ENCODE data around the gene HPCAL1. TPM values are rescaled to one million over a fixed set of nuclear protein-coding genes. Genes with fewer than 3 reads are reported as not detected.

HPCAL1 gene
- total RNA-seq, 4 donors from 2014 or later, result 29.0 to 56.7 (median 34.5) TPM

- no peak for DNase-seq (ENCODE audit: low spot score in 2 of 2)
- Histone ChIP-seq H3K27me3 (no peaks in the 10 kb centered on the region), H3K27ac (no peak overlapping the region)
Observed at GRCh38 chr2:10360850-10361588, 58.3 kb downstream of the HPCAL1 start.

GRCh38 chr2:10362096-10362897 is 59.6 kb downstream of the HPCAL1 start:
- Histone ChIP-seq H3K9me3 (no peaks in the 10 kb centered on the region), H3K27ac (no peak overlapping the region), H3K4me1 (peaks cover 0 to 7% (median 0%) of the 10 kb centered on the region in 4 donors), H3K4me3 (no peak overlapping the region), H3K27me3 (no peaks in the 10 kb centered on the region), H3K36me3 (peaks cover 0 to 11% (median 0%) of the 10 kb centered on the region in 3 donors)
- DNase-seq (ENCODE audit: low spot score in 2 of 2), result no peak
- TF ChIP-seq POLR2A (IDR thresholded peaks at IDR 0.05), result no peak
- TF ChIP-seq, protein P1, sequence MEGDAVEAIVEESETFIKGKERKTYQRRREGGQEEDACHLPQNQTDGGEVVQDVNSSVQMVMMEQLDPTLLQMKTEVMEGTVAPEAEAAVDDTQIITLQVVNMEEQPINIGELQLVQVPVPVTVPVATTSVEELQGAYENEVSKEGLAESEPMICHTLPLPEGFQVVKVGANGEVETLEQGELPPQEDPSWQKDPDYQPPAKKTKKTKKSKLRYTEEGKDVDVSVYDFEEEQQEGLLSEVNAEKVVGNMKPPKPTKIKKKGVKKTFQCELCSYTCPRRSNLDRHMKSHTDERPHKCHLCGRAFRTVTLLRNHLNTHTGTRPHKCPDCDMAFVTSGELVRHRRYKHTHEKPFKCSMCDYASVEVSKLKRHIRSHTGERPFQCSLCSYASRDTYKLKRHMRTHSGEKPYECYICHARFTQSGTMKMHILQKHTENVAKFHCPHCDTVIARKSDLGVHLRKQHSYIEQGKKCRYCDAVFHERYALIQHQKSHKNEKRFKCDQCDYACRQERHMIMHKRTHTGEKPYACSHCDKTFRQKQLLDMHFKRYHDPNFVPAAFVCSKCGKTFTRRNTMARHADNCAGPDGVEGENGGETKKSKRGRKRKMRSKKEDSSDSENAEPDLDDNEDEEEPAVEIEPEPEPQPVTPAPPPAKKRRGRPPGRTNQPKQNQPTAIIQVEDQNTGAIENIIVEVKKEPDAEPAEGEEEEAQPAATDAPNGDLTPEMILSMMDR (IDR thresholded peaks at IDR 0.05), result no peak
- no peak for TF ChIP-seq EP300 (IDR thresholded peaks at IDR 0.05)
- WGBS, 2 donors, result 80 to 88% methylated on average over 14 of the region's 14 CpGs

More at GRCh38 chr2:10360850-10361588, 58.3 kb downstream of the HPCAL1 start:
- no peak for TF ChIP-seq EP300 (IDR thresholded peaks at IDR 0.05)
- TF ChIP-seq, protein P1 (IDR thresholded peaks at IDR 0.05), result no peak
- no peak for TF ChIP-seq POLR2A (IDR thresholded peaks at IDR 0.05)
- peaks cover 0 to 7% (median 0%) of the 10 kb centered on the region in 4 donors for H3K4me1 ChIP-seq
- peaks cover 0 to 11% (median 0%) of the 10 kb centered on the region in 3 donors for H3K36me3 ChIP-seq
- no peak overlapping the region for H3K4me3 ChIP-seq
- H3K9me3 ChIP-seq, result no peaks in the 10 kb centered on the region
- WGBS, 2 donors, result 39 to 42% methylated on average over 16 of the region's 16 CpGs

GRCh38 chr2:10362898-10363454 is 60.3 kb downstream of the HPCAL1 start:
- no peaks in the 10 kb centered on the region for H3K27me3 ChIP-seq
- no peak overlapping the region for H3K4me3 ChIP-seq
- no peak for DNase-seq (ENCODE audit: low spot score in 2 of 2)
- TF ChIP-seq POLR2A (IDR thresholded peaks at IDR 0.05), result no peak
- TF ChIP-seq EP300 (IDR thresholded peaks at IDR 0.05), result no peak
- peaks cover 0 to 11% (median 0%) of the 10 kb centered on the region in 3 donors for H3K36me3 ChIP-seq
- H3K9me3 ChIP-seq, result no peaks in the 10 kb centered on the region
- no peak overlapping the region for H3K27ac ChIP-seq
- H3K4me1 ChIP-seq, result peaks cover 0 to 7% (median 0%) of the 10 kb centered on the region in 4 donors
- 78 to 89% methylated on average over 8 of the region's 8 CpGs for WGBS, 2 donors

DNA sequence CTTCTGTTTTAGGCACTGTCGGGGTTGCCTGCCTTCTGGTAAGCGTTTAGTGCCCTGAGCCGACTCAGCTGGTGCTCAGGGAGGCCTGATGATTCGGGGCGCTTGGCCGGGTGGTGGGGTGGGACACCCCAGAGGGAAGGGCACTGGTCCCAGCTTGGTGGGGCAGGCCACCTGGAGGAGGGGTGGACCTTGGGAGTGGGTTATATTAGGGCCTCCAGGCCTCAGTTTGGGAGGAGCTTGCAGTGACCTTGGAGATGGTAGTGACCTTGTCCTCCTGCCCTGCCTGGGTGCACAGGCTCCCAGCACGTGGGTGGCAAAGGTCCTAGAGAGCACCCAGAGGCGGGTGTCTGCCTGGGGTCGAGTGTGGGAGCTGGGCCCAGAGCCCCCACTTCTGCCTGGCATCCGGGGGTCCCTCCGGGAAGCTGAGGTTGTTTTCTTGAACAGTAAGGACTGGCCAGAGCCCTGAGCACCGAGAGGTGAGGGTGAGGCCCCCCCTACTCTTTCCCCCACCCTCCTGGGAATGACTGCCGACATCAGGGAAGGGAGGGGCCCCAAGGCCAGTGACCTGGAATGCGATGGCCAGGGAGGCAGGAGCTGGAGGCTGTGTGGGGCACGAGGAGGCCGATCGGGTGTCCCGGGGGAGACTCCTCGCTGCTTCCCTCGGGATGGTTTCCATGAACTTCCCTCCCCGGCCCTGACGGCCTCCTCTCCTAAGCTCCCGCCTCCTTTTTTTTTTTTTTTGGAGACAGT is 61.3 kb downstream of the HPCAL1 start:
- DNase-seq (ENCODE audit: low spot score in 2 of 2), result no peak
- Histone ChIP-seq H3K27me3 (no peaks in the 10 kb centered on the region), H3K9me3 (no peaks in the 10 kb centered on the region), H3K36me3 (peaks cover 0 to 11% (median 0%) of the 10 kb centered on the region in 3 donors), H3K4me1 (peaks cover 0 to 7% (median 0%) of the 10 kb centered on the region in 4 donors), H3K4me3 (no peak overlapping the region), H3K27ac (no peak overlapping the region)
- no peak for TF ChIP-seq EP300 (IDR thresholded peaks at IDR 0.05)
- TF ChIP-seq POLR2A (IDR thresholded peaks at IDR 0.05), result no peak
- TF ChIP-seq, protein P1 (IDR thresholded peaks at IDR 0.05), result no peak
- 73 to 80% methylated on average over 19 to 23 of the region's 23 CpGs for WGBS, 2 donors

GRCh38 chr2:10365412-10365811 is 62.7 kb downstream of the HPCAL1 start:
- DNase-seq (ENCODE audit: low spot score in 2 of 2), result no peak
- H3K4me3 ChIP-seq, result no peak overlapping the region
- 92 to 100% methylated on average over 12 of the region's 12 CpGs for WGBS, 2 donors
- H3K9me3 ChIP-seq, result no peaks in the 10 kb centered on the region
- no peaks in the 10 kb centered on the region for H3K36me3 ChIP-seq
- no peaks in the 10 kb centered on the region for H3K27me3 ChIP-seq
- no peak overlapping the region for H3K27ac ChIP-seq
- peaks cover 0 to 6% (median 0%) of the 10 kb centered on the region in 4 donors for H3K4me1 ChIP-seq
- no peak for TF ChIP-seq POLR2A (IDR thresholded peaks at IDR 0.05)
- no peak for TF ChIP-seq EP300 (IDR thresholded peaks at IDR 0.05)
- TF ChIP-seq, protein P1 (IDR thresholded peaks at IDR 0.05), result no peak

Data from tibial nerve (tissue), 4 donors.